GM18517 (cell line): ENCODE results near the gene POMT1.

Source experiments
- ATAC-seq: cut with Tn5 transposase; IDR thresholded peaks from one replicate; pipeline ENCODE4 v1.9.1; 2021; ENCODE audit warnings: mild to moderate bottlenecking, moderate library complexity; ENCODE audit not compliant: unreplicated experiment

Gene POMT1

GRCh38 chr9:131523086-131523388 lies 20.3 kb downstream of the POMT1 start:
- no peak for ATAC-seq

- ATAC-seq, result no peak
Observed at GRCh38 chr9:131523451-131524435, 21.0 kb downstream of the POMT1 start.

GRCh38 chr9:131524665-131525315 lies 22.1 kb downstream of the POMT1 start:
- ATAC-seq, result no peak

GRCh38 chr9:131525643-131526565 lies 23.2 kb downstream of the POMT1 start:
- no peak for ATAC-seq

GRCh38 chr9:131528186-131528585 lies 25.5 kb downstream of the POMT1 start:
- no peak for ATAC-seq

- no peak for ATAC-seq
Observed at GRCh38 chr9:131528886-131529505, 26.3 kb downstream of the POMT1 start.

GRCh38 chr9:131529597-131530545 lies 27.2 kb downstream of the POMT1 start:
- ATAC-seq, result no peak

GRCh38 chr9:131530546-131530919 lies 27.8 kb downstream of the POMT1 start:
- no peak for ATAC-seq

GRCh38 chr9:131530920-131531832 lies 28.5 kb downstream of the POMT1 start, which contains the start of gene UCK1:
Gene UCK1 (minus strand): TSS chr9:131531263. CDS start chr9:131531174, 89 bp downstream.
- ATAC-seq, result peak; percentile 77

GRCh38 chr9:131534721-131535237 lies 32.1 kb downstream of the POMT1 start:
- no peak for ATAC-seq

- no peak for ATAC-seq
Observed at GRCh38 chr9:131537946-131538345, 35.2 kb downstream of the POMT1 start.

GRCh38 chr9:131539223-131539923 lies 36.7 kb downstream of the POMT1 start:
- no peak for ATAC-seq

GRCh38 chr9:131543141-131543540 lies 40.4 kb downstream of the POMT1 start:
- ATAC-seq, result no peak

- ATAC-seq, result no peak
Observed at GRCh38 chr9:131545003-131545785, 42.5 kb downstream of the POMT1 start, which contains the start of gene PRRT1B. Gene PRRT1B (plus strand): TSS chr9:131545523. CDS start chr9:131545616, 93 bp downstream.

GRCh38 chr9:131545786-131546335 lies 43.1 kb downstream of the POMT1 start:
- no peak for ATAC-seq

GRCh38 chr9:131546336-131547084 lies 43.8 kb downstream of the POMT1 start:
- ATAC-seq, result no peak
